A549 (cell line): ENCODE results near the gene PGPEP1.

Source experiments
- CHD2 ChIP-seq: fragments of 150-350 bp; IDR thresholded peaks from 2 replicates; pipeline ENCODE4 v1.6.1; 2014; ENCODE audit warnings: low read length; ENCODE audit not compliant: partially characterized antibody
- EP300 ChIP-seq, 2 experiments: fragments of >200 bp; sonication (Bioruptor Twin); formaldehyde crosslinking; IDR thresholded peaks; 2 replicates in 1 of 2; 3 replicates in 1 of 2; pipeline ENCODE4 v1.6.1; 2016 to 2017
- GATA3 ChIP-seq: IDR thresholded peaks from 2 replicates; pipeline ENCODE4 v1.6.1; 2012; ENCODE audit warnings: borderline replicate concordance
- HDAC2 ChIP-seq: fragments of 200-600 bp; sonication (generic); IDR thresholded peaks from 2 replicates; pipeline ENCODE4 v1.6.1; 2016
- JUNB ChIP-seq: fragments of >200 bp; sonication (Bioruptor Twin); formaldehyde crosslinking; IDR thresholded peaks from 2 replicates; pipeline ENCODE4 v1.6.1; 2016
- MAFK ChIP-seq: fragments of 450-650 bp; IDR thresholded peaks from 2 replicates; pipeline ENCODE4 v1.6.1; 2014; ENCODE audit not compliant: partially characterized antibody
- MAZ ChIP-seq: fragments of 150-350 bp; IDR thresholded peaks from 2 replicates; pipeline ENCODE4 v1.6.1; 2014; ENCODE audit warnings: antibody characterized with exemption, low read depth, low read length, borderline replicate concordance
- PBX3 ChIP-seq: IDR thresholded peaks from 2 replicates; pipeline ENCODE4 v1.6.1; 2012
- POLR2A ChIP-seq: IDR thresholded peaks from 2 replicates; pipeline ENCODE4 v1.6.1; 2012; ENCODE audit warnings: mild to moderate bottlenecking, low read length
- ZFP36 ChIP-seq: fragments of 450-650 bp; IDR thresholded peaks from 2 replicates; pipeline ENCODE4 v1.6.1; 2014; ENCODE audit warnings: borderline replicate concordance; ENCODE audit not compliant: partially characterized antibody
- TF ChIP-seq, protein P1 (sequence below): fragments of >200 bp; sonication (Bioruptor Twin); formaldehyde crosslinking; IDR thresholded peaks from 3 replicates; pipeline ENCODE4 v1.5.1; 2016
- TF ChIP-seq, protein P2 (sequence below): IDR thresholded peaks from 2 replicates; pipeline ENCODE4 v1.6.1; 2012

- peak; percentile 62 for TF ChIP-seq POLR2A
- TF ChIP-seq, protein P1, sequence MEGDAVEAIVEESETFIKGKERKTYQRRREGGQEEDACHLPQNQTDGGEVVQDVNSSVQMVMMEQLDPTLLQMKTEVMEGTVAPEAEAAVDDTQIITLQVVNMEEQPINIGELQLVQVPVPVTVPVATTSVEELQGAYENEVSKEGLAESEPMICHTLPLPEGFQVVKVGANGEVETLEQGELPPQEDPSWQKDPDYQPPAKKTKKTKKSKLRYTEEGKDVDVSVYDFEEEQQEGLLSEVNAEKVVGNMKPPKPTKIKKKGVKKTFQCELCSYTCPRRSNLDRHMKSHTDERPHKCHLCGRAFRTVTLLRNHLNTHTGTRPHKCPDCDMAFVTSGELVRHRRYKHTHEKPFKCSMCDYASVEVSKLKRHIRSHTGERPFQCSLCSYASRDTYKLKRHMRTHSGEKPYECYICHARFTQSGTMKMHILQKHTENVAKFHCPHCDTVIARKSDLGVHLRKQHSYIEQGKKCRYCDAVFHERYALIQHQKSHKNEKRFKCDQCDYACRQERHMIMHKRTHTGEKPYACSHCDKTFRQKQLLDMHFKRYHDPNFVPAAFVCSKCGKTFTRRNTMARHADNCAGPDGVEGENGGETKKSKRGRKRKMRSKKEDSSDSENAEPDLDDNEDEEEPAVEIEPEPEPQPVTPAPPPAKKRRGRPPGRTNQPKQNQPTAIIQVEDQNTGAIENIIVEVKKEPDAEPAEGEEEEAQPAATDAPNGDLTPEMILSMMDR = no peak
- no peak for TF ChIP-seq ZFP36
- no peak for TF ChIP-seq MAZ
- no peak for TF ChIP-seq EP300 (IDR thresholded peaks at IDR 0.05)
- no peak for TF ChIP-seq JUNB
- peak; percentile 78 for TF ChIP-seq PBX3
- TF ChIP-seq, protein P2, sequence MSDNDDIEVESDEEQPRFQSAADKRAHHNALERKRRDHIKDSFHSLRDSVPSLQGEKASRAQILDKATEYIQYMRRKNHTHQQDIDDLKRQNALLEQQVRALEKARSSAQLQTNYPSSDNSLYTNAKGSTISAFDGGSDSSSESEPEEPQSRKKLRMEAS = peak; percentile 84
- no peak for TF ChIP-seq GATA3
- TF ChIP-seq CHD2 = no peak
- TF ChIP-seq HDAC2 = no peak
- no peak for TF ChIP-seq MAFK
These were observed 17.5 kb upstream of the PGPEP1 start, which contains the start of gene LSM4 for GRCh38 chr19:18322759-18323460.
